GM19351 (cell line): ENCODE measurements around the gene ADAMTS4.

ENCODE experiments used
- ATAC-seq: cut with Tn5 transposase; IDR thresholded peaks from one replicate; pipeline ENCODE4 v1.9.1; 2021; ENCODE audit warnings: mild to moderate bottlenecking, moderate library complexity; ENCODE audit not compliant: unreplicated experiment

The ADAMTS4 gene

GRCh38 chr1:161175771-161176453, 22.9 kb downstream of the ADAMTS4 start:
- ATAC-seq = peak; percentile 32

GRCh38 chr1:161174911-161175310, 23.9 kb downstream of the ADAMTS4 start:
- ATAC-seq = no peak

DNA sequence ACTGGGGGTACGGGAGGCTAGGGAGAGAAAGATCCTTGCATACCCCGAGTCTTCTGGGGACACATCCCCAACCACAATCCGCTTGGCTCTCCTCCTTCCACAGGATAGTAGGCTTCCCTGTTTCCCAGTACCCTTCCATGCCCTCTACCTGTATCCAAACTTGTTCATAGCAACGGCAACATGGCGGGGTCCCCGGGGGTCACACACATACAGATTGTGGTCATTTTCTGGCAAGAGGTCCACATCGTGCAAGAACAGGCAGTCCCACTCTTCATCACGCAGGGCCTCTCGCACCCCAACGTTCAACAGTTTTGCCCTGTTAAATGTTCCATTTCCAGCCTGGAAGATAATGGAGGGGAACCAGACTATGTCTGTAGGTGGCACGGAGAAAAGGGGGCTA, 25.1 kb downstream of the ADAMTS4 start:
- ATAC-seq = no peak

DNA sequence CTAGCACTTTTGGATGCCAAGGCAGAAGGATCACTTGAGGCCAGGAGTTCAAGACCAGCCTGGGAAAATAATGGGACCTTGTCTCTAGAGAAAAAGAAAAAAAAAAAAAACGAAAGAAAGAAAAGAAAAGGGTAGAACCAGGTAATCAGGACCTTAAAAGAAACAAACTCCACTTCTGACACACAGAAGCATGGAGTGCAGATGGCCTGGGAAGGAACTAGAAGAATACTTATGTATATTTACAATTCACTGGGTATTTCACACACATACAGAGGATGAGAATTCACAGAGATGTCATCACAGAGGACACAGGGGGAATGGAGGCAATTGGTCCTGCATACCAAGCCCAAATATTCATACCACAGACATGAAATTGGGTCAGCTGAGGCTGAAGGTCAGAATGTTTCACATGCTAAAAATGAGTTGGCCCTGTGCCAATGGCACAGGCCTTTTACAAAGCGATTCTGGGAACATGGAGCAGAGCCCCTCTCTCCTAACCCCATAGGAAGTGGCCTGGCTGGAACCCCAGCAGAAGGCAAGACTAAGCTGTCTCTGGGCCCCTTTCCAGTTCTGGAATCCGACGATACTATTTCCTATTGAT, 26.0 kb downstream of the ADAMTS4 start:
- no peak for ATAC-seq

DNA sequence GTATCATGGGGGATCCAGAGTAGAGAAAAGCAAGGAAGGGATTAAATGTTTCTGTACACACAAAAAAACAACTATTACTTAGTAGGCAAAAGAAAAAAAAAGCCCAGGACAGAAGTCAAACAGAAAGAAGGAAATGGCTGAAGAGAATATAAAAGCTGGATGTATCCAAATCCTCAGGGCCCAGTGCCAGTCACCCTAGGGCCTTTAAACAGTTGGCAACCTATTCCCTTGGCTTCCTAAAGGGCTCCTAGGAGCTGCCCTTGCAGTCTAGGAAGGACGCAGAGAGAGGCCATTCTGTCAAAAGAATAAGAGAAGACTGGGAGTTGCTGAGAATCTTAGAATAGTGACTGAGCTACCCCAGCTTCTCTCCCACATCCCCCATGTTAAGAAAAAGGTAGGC, 26.5 kb downstream of the ADAMTS4 start:
- no peak for ATAC-seq

DNA sequence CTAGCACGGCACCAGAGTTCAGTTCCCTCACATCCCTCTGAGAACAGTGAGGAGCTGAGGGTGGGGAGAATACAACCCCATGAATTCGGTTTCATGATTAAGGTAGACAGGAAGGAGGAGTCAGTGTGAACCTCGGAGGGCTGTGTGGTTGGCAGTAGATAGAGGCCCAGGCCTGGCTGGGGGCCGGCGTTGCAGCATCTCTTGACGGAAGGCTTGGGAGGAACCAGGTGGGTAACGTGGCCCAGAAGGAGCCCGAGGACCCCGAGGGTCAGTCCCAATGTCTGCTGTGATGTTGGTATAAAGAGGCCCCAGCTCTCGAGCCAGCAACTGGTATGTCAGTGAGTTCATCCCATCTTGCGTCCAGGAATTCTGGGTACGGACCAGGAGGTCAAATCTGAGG, 27.2 kb downstream of the ADAMTS4 start:
- ATAC-seq = no peak

GRCh38 chr1:161171191-161171590, 27.7 kb downstream of the ADAMTS4 start:
- no peak for ATAC-seq

GRCh38 chr1:161168906-161169305, 29.9 kb downstream of the ADAMTS4 start:
- ATAC-seq = no peak

DNA sequence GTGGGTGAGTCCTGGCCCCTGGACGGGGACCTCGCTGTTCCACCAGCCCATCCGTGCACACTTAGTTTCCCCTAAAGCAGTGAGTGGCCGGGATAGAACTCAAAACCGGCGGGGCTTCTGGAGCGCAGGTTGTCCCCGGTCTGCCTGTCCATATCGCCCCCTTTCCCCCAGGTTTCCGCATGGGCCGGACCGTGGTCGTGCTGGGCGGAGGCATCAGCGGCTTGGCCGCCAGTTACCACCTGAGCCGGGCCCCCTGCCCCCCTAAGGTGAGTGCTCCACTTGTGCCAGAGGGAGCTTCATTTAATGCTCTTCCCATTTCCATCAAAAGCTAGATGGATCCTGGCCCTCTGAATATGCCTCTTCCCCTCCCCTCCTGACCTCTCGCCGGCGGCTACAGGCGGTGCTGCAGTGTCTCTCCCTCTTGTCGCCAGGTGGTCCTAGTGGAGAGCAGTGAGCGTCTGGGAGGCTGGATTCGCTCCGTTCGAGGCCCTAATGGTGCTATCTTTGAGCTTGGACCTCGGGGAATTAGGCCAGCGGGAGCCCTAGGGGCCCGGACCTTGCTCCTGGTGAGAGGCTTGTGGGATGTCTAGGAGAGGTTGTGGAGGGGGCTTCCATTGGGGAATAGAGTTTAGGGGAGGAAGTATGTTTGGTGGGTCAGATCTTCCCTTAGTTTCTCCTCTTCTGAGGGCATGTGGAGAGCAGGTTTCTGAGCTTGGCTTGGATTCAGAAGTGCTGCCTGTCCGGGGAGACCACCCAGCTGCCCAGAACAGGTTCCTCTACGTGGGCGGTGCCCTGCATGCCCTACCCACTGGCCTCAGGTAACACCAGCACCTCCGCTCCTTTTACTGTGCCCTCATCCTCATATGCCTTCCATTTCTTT, 31.9 kb downstream of the ADAMTS4 start:
- ATAC-seq = no peak

- ATAC-seq = peak; percentile 92
These were observed 32.8 kb downstream of the ADAMTS4 start, which contains the start of gene PPOX for GRCh38 chr1:161165742-161166668. PPOX (plus strand) TSS chr1:161166426; CDS start chr1:161166848, 422 bp downstream.

GRCh38 chr1:161164901-161165610, 33.8 kb downstream of the ADAMTS4 start:
- ATAC-seq = no peak

DNA sequence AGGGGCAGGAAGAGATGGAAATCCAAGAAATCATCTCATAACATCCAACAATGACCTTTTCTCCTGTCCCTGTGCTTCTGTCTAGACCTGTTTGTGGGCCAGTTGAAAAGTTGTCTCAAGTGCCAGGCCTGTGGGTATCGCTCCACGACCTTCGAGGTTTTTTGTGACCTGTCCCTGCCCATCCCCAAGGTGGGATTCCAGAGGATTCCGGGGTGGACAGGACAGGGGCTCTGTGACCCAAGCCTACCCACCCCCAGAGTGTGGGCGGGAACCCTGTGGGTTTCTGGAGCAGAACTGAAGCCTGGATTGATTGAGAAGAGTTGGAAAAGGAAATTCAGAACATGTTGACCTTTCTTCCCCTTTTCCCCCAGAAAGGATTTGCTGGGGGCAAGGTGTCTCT, 35.1 kb downstream of the ADAMTS4 start:
- ATAC-seq = no peak

GRCh38 chr1:161162806-161163205, 36.0 kb downstream of the ADAMTS4 start:
- ATAC-seq = no peak

- ATAC-seq = no peak
These were observed 36.8 kb downstream of the ADAMTS4 start for GRCh38 chr1:161162052-161162451.

DNA sequence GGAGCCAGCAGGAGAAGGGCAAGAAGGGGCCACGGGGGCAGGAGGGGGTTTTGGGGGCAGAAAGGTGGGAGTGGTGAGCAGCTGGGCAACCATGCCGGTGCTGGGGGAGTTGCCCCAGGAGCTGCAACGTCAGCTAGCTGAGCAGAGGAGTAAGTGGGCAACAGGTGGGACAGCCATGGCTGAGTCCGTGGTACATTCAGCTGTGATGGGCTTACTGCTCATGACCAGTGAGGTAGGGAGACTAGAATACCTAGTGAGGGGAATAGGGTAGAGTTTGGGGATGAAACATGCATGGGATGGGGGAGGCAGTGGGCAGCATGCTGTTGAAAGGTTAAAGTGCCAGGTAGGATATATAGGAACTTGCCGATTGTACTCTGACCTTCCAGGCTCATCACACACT, 37.2 kb downstream of the ADAMTS4 start:
- no peak for ATAC-seq

DNA sequence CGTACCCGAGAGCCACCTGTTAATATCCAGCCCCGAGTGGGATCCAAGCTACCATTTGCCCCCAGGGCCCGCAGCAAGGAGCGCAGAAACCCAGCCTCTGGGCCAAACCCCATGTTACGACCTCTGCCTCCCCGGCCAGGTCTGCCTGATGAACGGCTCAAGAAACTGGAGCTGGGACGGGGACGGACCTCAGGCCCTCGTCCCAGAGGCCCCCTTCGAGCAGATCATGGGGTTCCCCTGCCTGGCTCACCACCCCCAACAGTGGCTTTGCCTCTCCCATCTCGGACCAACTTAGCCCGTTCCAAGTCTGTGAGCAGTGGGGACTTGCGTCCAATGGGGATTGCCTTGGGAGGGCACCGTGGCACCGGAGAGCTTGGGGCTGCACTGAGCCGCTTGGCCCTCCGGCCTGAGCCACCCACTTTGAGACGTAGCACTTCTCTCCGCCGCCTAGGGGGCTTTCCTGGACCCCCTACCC, 38.1 kb downstream of the ADAMTS4 start:
- ATAC-seq = no peak

DNA sequence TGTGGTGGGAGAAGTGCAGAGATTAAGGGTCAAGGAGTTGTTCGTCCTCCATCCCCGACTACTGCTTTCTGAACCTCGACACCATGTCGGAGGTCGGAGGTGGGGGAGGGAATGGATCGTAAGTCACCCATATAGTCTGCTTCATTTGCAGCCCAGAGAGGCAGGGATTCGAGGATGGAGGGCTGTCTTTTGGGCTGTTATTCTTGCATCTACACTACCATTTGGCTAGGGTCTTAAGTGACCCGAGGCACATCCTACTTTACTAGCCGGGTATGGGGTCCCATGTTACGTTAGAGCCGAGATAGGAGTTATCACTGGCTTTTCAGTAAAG, 39.0 kb downstream of the ADAMTS4 start:
- no peak for ATAC-seq

- ATAC-seq = peak; percentile 89
These were observed 39.6 kb downstream of the ADAMTS4 start, which contains the start of gene USP21 for GRCh38 chr1:161159087-161159912. USP21 (plus strand) TSS chr1:161159500; CDS start chr1:161160641, 1,141 bp downstream.
